Subcutaneous adipose tissue (tissue), 4 donors: Measurements from ENCODE around the gene EIF4G3. TPM values are rescaled to one million over a fixed set of nuclear protein-coding genes. Genes with fewer than 3 reads are reported as not detected.

ENCODE experiments used
- total RNA-seq, 4 donors: library from RNA; depleted of rRNA; stranded (reverse); fragments of >200 nt; gene quantifications; one replicate each; pipeline ENCODE4 v1.1.0, GENCODE V29; 2016
- TF ChIP-seq, protein P1 (sequence below): fragments of 450-650 bp; IDR thresholded peaks from one replicate; pipeline ENCODE4 v1.5.1; 2016; ENCODE audit warnings: low read depth, mild to moderate bottlenecking, control low read depth, antibody characterized with exemption, moderate library complexity

Gene EIF4G3
- total RNA-seq, 4 donors from 2014 or later: 41.0 to 60.2 (median 51.7) TPM

DNA sequence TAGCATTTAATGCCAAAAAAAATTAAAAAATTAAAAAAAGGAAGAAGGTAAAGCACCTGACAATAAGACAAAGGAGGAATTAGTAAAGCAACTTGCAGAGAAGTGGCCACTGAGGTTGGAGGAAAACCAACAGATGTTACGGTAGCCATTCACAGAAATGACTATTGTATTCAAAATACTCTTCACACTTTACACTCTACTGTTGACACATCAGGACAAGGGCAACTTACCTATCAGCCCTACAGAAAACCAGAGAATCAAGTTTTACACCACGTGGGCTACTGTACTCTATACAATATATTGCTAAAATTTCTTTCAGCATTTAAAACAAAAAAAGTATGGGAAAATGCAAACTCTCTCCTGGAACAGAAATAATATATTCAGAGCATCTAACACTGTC, 70.0 kb downstream of the EIF4G3 start:
- TF ChIP-seq, protein P1, sequence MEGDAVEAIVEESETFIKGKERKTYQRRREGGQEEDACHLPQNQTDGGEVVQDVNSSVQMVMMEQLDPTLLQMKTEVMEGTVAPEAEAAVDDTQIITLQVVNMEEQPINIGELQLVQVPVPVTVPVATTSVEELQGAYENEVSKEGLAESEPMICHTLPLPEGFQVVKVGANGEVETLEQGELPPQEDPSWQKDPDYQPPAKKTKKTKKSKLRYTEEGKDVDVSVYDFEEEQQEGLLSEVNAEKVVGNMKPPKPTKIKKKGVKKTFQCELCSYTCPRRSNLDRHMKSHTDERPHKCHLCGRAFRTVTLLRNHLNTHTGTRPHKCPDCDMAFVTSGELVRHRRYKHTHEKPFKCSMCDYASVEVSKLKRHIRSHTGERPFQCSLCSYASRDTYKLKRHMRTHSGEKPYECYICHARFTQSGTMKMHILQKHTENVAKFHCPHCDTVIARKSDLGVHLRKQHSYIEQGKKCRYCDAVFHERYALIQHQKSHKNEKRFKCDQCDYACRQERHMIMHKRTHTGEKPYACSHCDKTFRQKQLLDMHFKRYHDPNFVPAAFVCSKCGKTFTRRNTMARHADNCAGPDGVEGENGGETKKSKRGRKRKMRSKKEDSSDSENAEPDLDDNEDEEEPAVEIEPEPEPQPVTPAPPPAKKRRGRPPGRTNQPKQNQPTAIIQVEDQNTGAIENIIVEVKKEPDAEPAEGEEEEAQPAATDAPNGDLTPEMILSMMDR: no peak

DNA sequence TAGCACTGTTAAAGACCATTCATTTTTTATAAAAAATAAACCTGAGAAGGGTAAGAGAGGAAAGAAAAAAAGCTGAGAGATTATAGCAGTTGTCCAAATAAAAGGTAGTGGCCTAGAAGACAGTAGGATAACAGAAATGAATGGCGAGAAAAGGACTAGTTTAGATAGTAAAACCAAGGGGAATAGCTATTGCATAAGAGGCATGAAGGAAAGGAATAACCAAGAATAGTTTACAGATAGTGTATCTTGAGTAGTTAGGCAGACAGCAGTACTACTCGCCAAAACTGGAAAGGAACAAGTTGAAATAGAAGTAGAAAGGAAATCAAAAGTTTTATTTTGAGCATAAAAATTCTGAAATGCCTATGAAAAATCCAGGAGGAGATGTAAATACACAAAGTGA, 70.5 kb downstream of the EIF4G3 start:
- TF ChIP-seq, protein P1: no peak

DNA sequence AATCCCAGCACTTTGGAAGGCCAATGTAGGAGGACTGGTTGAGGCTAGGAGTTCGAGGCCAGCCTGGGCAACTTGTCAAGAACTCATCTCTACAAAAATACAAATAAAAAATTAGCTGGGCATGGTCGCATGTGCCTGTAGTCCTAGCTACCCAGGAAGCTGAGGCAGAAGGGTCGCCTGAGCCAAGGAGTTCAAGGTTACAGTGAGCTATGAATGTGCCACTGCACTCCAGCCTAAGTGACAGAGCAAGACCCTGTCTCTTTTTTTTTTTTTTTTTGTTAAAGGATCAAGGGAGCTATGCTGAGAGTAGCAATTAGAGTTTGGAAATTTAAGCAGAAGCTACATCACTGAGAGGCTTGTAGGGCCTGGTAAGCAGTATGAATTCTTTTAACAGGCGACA, 70.9 kb downstream of the EIF4G3 start:
- TF ChIP-seq, protein P1: no peak

DNA sequence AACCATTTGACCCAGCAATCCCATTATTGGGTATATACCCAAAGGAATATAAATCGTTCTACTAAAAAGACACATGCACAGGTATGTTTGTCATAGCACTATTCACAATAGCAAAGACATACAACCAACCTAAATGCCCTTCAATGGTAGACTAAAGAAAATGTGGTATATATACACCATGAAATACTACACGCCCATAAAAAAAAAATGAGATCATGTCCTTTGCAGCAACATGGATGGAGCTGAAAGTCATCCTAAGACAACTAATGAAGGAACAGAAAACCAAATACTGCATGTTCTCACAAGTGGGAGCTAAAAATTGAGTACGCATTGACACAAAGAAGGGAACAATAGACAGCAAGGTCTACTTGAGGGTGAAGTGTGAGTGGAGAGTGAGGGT, 72.0 kb downstream of the EIF4G3 start:
- TF ChIP-seq, protein P1: no peak

DNA sequence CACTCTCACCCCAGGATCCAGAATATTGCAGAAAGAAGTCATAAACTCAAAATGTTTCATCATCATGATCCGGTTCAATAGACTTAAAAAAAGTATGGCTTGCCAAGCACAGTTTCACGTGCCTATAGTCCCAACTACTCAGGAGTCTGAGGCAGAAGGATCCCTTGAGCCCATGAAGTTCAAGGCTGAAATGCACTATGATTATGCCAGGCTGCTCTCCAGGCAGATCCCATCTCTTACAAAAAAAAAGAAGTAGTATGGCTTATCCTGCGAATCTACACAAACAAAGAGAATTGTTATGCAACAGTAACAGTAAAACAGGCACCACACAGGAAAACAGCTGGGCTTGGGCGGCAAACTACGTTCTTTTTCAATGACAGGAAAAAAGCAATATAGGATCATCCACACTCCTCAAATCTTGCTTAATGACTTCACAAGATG, 76.2 kb downstream of the EIF4G3 start:
- TF ChIP-seq, protein P1: no peak

DNA sequence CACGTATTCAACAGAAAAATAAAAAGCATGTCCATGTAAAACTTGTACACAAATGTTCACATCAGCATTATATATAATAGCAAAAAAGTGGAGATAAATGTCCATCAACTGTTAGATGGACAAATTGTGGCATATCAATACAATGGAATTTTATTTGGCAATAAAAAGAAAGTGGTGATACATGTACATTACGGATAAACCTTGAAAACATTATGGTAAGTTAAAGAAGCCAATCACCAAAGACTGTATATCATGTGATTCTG, 76.9 kb downstream of the EIF4G3 start:
- TF ChIP-seq, protein P1: no peak

DNA sequence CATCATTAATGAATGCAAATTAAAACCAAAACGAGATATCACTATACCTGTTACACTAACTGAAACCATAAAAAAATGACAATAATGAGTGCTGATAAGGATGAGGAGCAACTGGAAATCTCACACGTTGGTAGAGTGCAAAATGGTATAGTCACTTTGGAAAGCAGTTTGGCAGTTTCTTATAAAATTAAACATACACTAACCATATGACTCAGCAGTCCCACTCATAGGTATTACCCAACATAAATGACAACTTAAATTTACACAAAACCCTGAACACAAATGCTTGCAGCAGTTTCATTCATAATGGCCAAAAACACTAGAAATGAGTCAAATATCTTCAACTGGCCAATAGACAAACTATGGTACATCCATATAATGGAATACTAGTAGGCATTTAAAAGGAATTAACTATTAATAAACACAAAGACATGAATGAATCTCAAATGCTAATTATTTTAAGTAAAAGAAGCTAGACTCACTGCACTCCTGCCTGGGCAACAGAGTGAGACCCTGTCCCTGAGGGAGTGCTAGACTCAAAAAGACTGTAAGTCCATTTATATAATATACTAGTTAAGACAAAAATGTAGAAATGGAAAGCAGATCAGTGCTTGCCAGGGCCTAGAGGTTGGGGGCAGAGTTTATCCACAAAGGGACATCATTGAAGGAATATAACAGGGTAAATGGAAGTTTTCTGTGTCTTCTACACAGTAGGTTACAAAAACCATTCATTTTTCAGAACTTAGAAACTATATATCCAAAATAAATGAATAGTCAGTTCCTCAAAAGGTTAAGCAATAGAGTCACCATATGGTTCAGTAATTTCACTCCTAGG, 77.4 kb downstream of the EIF4G3 start:
- TF ChIP-seq, protein P1: no peak
